SH-SY5Y (cell line): ENCODE results near the gene MAG.

ENCODE experiments used
- GATA2 ChIP-seq: IDR thresholded peaks from 2 replicates; pipeline ENCODE4 v1.6.1; 2011; ENCODE audit warnings: mild to moderate bottlenecking, low read depth, low read length
- GATA3 ChIP-seq: IDR thresholded peaks from 2 replicates; pipeline ENCODE4 v1.6.1; 2011; ENCODE audit warnings: low read depth, mild to moderate bottlenecking, low read length, moderate library complexity

DNA sequence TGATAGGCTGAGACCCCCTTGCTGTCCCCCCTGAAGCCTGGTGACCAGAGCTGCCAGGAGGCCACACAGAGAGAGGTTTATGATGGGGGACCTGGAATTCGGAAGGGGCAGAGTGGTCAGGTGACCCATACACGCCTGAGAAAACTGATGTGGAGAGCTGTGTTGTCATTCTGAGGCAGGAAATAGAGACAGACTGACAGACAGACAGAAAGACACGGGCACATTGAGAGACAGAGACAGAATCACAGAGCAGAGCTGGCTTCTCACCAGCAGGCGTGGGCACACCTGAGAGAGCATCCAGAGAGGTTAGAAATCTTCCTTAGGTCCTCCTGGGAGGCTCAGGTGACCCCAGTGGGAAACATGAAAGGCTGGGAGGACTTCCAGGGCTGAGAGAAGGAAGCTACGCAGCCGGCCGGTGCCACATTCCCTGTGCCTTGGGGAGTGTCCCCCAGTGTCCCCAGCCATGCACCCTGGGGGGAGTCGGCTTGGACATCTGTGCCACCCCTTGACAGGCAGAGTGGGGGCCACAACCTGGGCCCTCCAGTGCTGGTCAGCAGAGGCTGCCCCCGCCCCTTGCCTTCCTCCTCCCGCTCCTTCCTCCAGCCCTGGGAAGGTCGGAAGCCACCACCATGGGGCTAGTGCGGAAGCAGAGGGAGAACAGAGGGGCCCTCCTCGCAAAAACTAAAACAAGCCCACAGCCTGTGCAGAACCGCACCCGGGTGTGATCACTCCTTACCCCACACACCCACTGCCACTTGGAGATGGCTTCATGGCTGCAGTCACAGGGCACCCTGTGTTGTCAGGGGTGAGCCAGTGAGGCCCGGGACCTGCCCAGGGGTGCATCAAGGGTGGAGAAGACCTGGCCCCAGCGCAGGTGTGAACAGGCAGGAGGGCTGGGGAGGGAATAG, 57.9 kb downstream of the MAG start:
- TF ChIP-seq GATA2 (no peak), GATA3 (no peak)
